Measurements from ENCODE around the gene DIS3L2. TPM values are rescaled to one million over a fixed set of nuclear protein-coding genes. Genes with fewer than 3 reads are reported as not detected.

DIS3L2 gene
- total and polyA plus RNA-seq, 7 donors, result 10.7 to 20.8 (median 16.0) TPM

DNA sequence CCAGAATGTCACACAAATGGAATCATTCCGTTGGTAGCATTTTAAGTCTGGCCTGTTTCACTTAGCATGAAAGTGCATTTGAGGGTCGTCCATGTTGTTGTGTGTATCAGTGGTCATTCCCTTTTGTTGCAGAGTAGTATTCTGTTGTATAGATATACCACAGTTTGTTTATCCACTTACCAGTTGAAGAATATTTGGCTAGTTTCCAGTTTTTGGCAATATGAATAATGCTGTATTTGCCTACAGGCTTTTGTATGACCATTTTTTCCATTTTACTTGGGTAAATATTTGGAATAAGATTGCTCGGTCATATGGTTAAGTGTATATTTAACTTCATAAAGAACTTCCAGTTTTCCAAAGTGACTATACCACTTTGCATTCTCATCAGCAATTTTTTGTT lies 317.0 kb downstream of the DIS3L2 start:
- intact Hi-C loops (cut with DNase I), result no loop called here
- DNase-seq, result no peak
- TF ChIP-seq CTCF (IDR thresholded peaks at IDR 0.05), result no peak
- no peak for ATAC-seq
- 95 to 97% (median 96%) methylated on average over 3 of the region's 3 CpGs for whole genome bisulfite sequencing, 3 donors
- no peak overlapping the region for H3K4me3 ChIP-seq
- no peaks in the 10 kb centered on the region for H3K36me3 ChIP-seq (ENCODE audit: insufficient read depth in 1 of 2, low read depth in 1 of 2)
- no peak overlapping the region for H3K27ac ChIP-seq
- H3K9me3 ChIP-seq, result no peaks in the 10 kb centered on the region
- H3K27me3 ChIP-seq (ENCODE audit: insufficient read depth in 3 of 3, low read length in 2 of 3), result no peaks in the 10 kb centered on the region
- H3K4me1 ChIP-seq, result peaks cover 11% of the 10 kb centered on the region

DNA sequence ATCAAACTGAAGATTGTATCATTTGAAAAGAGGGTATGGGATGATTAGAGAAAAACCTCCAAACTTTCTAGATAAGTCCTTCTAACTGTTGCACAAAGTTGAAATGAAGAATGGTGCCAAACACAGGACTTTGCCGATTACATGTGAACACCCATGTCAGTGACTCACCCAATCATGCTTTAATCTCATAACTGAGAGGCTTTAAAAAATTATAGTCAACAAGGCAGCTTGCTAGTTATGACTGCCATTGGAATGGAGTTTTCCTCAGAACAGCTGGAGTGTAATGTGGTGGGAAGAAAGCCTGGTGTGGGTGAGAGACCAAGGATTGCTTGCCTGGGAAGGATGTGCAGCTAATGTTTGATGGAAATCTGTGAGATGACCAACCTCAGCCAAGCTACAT lies 318.8 kb downstream of the DIS3L2 start:
- H3K27ac ChIP-seq, result no peak overlapping the region
- no peak overlapping the region for H3K4me3 ChIP-seq
- no peaks in the 10 kb centered on the region for H3K27me3 ChIP-seq (ENCODE audit: insufficient read depth in 3 of 3, low read length in 2 of 3)
- 52 to 82% (median 62%) methylated on average over 1 of the region's 1 CpG for WGBS, 3 donors
- no peak for TF ChIP-seq CTCF (IDR thresholded peaks at IDR 0.05)
- DNase-seq (no peak), ATAC-seq (no peak)
- peaks cover 11% of the 10 kb centered on the region for H3K4me1 ChIP-seq
- no peaks in the 10 kb centered on the region for H3K9me3 ChIP-seq
- intact Hi-C loops (cut with DNase I), result no loop called here
- H3K36me3 ChIP-seq (ENCODE audit: insufficient read depth in 1 of 2, low read depth in 1 of 2), result no peaks in the 10 kb centered on the region

DNA sequence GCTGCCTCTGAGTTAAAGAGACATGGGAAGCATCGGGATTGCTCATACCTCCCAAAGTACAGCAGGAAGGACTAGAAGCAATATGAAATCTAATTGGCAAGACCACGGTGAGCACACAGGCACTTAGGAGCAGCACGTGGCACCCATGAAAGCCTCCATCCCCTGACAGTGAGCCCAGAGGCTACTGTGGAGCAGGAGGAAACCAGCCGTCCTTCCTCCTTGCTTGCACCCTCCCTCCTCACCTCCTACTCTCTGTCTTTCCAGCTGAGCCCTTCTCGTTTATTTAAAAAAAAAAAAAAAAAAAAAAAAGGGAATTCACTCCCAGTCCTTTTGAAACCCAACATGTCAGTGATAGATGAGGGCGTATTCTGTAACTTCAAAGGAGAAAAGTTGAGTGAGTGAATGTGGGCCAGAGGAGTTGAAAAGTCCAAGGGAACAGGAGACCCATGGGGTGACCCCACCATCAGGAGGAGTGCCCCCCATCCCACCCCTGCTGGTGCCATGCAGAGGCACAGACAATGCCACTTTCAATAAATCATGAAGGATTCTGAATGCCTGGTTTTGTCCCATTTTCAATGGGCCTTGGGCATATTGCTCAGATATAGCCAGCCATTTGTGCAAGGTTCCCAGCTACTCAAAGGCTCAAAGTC lies 320.5 kb downstream of the DIS3L2 start:
- no peaks in the 10 kb centered on the region for H3K36me3 ChIP-seq (ENCODE audit: insufficient read depth in 1 of 2, low read depth in 1 of 2)
- intact Hi-C loops (cut with DNase I), result no loop called here
- no peaks in the 10 kb centered on the region for H3K9me3 ChIP-seq
- H3K4me1 ChIP-seq, result no peaks in the 10 kb centered on the region
- H3K27me3 ChIP-seq (ENCODE audit: insufficient read depth in 3 of 3, low read length in 2 of 3), result no peaks in the 10 kb centered on the region
- H3K4me3 ChIP-seq, result no peak overlapping the region
- no peak for TF ChIP-seq CTCF (IDR thresholded peaks at IDR 0.05)
- ATAC-seq (no peak), DNase-seq (no peak)
- WGBS, 3 donors, result 79 to 89% (median 82%) methylated on average over 6 of the region's 6 CpGs
- no peak overlapping the region for H3K27ac ChIP-seq

DNA sequence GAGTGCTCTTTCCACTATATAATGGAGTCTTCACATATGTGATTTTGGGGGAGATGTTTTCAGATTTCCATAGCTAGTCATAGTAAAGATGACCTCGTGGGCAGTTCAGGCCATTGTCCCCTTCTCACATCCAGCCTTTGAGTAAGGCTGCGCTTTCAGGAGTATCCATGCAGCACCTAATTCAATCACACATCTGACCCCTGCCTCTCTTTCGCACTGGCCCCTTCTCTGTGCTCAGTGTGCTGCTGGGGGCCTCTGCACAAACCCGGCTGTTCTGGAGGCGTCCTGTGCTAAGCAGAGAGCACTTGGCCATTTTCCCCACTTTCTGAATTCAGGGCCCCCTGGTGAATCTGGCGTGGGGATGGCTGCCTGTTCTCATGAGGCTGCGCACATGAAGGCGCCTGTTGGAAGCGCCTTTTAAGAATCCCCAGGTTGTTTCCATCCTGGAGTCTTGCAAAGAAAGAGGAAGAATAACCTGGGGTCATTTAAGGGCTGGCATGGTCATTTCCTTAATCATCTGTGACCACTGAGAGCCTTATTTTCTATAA lies 321.1 kb downstream of the DIS3L2 start:
- Histone ChIP-seq H3K27ac (no peak overlapping the region), H3K27me3 (ENCODE audit: insufficient read depth in 3 of 3, low read length in 2 of 3) (no peaks in the 10 kb centered on the region), H3K36me3 (ENCODE audit: insufficient read depth in 1 of 2, low read depth in 1 of 2) (no peaks in the 10 kb centered on the region), H3K4me1 (no peaks in the 10 kb centered on the region), H3K4me3 (no peak overlapping the region), H3K9me3 (no peaks in the 10 kb centered on the region)
- TF ChIP-seq CTCF (IDR thresholded peaks at IDR 0.05), result no peak
- no peak for DNase-seq
- ATAC-seq, result no peak
- intact Hi-C loops (cut with DNase I), result no loop called here
- 82 to 86% (median 84%) methylated on average over 9 of the region's 9 CpGs for WGBS, 3 donors
